ENCODE data around the gene CCDC61.

CCDC61 gene

DNA sequence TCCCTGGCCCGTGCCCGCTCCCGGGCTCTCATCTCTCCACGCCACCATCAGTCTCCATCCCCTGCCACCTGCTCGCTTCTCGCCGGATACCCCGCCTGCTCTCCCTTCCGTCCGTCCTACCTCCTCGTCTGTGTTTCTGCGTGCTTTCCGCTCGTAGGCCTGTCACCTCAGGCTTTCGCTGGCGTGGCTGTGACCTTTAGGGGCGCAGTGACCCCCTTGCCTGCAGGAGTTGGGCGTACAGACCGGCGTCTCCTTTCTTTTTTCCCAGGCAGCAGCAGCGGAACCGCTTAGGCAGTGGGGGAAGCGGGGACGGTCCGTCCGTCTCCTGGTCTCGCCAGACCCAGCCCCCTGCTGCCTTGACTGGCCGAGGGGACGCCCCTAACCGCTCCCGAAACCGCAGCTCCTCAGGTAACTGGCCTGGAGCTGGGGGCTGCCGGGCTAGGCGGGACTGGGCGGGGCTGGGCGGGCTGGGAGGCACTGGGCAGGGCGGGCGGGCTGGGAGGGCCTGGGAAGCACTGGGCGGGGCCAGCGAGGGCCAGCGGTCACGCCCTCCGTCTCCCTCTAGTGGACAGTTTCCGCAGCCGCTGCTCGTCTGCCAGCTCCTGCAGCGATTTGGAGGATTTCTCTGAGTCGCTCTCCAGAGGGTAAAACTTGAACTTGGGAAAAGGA is 21.3 kb downstream of the CCDC61 start:
- peak; percentile 70 for DNase-seq

DNA sequence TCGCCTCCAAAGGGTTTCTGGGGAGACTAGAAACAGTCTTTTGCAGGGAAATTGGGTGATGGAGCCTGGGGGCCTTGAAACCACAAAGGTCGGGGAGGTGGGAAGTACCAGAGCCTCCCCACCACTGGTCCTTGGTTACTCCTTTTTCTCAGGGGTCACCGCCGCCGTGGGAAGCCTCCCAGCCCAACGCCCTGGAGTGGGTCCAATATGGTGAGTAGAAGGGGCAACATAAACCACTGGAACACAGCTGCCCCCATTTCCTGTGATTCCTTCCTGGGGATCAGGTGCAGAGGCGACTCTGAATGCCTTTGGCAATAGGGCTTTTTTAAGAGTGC is 21.8 kb downstream of the CCDC61 start:
- no peak for DNase-seq

DNA sequence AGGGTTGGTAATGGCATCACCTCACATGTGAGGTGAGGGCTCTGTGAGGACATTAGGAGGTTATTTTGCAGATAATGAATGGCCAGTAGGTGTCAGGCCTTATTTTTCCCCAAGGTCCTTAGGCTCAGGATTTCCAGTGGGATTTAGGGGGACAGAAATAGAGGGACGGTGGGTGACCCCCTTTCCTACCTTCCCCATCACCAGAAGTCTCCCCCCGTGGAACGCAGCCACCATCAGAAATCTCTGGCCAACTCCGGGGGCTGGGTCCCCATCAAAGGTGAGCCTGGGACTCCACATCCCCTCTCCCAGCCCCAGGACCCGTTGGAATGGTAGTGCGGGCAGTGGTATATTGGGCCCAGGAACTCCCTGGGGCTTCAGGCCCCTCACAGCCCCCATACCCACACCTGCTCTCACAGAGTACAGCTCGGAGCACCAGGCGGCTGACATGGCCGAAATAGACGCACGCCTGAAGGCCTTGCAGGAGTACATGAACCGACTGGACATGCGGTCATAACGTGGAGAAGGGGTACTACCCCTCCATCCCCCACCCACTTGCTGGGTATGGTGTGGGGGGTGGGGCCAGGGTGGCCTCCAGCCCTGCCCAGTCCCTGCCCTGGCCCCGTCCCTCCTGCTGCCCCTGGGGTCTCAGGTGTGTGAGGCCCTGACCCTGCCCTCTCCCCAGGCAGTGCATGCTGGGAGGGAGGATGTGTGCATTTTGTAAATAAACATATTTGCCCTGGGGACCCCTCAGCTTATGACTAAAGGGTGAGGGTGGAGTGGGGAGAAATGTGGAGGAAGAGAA is 22.8 kb downstream of the CCDC61 start:
- DNase-seq, result no peak

DNA sequence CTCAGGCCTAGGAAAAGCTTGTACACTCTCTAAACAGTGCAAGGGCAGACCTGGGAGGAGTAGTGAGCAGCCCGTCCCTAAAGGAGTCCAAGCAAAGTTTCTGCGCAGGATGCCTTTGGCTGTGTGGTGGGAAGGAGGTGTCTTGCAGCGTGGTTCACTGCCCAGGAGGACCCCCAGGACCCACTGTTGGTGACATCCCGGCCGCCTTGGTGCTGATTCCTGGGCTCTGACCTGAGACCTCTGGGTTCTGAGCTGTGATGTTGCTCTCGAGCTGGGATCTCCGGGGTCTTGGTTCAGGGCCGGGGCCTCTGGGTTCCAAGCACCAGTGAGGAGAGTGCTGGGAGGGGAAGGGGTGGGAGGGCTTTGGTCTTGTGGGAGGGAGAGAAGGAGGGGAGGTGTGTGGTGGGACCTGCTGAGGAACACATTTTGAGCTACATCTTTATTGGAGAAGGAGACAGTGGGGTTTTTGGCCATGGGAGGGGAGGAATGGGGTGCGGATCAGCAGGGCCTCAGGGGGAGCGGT is 23.5 kb downstream of the CCDC61 start:
- DNase-seq, result no peak

DNA sequence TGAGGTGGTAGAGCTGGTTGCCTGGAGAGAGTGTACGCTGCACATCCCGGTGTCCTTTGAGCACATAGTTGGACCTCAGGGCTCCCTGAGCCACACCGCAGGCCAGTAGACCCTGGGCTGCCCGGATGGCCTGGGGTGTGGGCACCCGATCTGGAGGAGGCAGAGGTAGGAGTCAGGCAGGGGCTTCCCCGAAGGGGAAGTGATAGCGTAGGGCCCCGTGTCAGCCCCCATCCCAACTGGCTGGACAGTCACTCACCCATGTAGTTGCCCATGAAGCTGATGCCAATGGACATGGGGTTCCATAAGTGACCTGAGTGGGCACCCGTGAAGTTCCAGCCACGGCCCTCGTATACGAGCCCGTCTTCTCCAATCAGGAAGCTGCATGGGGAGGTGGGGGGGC is 24.0 kb downstream of the CCDC61 start:
- DNase-seq, result no peak

DNA sequence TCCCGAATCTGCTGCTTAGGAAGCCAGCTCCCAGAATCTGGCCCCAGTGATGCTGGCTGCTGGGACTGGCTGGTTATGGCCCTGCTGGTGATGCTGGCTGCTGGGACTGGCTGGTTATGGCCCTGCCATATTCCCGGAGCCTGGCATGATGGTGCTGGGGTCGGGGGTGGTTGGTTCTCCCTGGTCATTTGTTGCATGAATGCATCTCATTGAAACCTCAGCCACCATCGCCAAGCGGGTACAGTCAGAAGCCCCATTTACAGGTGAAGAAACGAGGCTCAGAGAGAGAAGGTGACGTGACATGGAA is 25.5 kb downstream of the CCDC61 start:
- no peak for DNase-seq

DNA sequence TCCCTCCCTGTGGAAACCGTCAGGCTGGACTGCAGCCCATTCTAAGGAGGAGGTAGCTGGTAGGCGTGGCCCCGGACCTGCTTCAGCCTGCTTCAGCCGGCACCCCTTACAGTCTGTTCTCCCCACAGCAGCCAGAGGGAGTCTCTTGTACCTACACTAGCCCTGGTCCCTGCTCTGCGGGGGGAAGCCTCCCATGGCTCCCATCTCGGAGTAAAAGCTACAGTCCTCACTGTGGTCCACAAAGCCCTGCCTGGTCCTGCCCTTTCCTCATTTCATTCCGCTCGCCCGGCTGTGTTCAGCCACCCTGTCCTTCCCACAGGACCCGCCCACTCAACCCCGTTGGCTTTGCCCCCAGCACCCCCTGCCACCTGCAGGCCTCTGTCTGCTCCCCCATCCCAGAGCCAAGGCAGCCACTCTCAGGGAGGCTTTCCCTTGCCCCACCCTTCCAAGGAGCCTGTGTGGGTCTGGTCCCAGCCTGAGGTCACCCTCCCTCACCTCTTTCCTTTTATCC is 26.3 kb downstream of the CCDC61 start:
- no peak for DNase-seq

DNA sequence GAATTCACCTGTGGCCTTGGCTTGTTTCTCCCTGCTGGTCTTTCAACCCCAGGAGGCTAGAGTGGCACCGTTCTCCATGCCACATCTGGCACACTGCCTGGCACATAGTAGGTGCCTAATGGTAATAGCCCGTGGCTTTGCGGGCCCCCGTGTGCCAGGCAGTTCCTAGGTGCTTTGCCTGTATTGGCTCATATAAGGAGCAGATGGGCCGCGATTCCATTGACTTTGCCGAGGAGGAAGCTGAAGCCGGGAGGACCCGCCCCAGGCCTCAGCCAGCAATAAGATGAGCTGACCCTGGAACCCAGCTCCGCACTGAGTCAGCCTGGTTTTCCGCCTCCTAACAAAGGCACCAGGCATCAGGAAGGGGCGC is 26.8 kb downstream of the CCDC61 start:
- DNase-seq, result no peak

DNA sequence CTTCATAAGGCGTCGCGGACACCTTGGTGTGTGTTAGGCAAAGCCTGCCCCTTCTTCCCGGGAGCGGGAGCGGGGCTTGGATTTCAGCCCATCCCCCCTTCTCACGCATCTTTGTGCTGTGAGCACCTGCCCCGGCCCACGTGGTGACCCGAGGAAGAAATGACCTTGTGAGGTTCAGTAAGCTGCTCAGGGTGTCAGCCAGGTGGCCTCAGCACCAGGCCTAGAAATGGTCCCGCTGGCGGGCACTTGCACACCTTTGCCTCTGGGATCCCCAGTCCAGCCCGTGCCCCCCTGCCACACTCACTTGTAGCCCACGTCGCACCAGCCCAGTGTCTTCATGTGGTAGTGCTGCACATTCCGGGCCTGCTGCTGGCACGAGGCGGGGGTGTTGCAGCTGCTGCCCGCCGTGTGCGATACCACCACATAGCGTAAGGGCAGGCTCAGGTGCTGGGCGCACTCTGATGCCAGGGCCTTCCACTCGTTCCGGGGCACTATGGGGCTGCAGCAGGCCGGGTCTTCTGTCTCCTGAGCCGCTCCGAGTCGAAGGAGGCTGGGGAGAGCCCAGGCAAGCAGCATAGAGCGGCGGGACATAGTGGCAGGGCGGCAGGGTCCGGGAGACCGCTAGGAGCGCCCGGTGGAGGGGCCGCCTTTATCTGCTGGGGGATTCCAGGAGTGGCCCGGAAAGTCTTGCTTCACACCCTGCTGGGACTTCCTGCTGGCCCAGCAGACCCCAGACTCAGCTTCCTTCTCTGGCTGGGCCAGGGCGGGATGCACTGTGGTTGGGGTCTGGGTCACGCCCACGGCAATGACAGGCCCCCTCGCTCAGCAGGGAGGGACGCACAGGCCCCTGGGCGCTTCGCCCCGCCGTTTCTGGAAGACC is 27.4 kb downstream of the CCDC61 start, which contains the start of gene PGLYRP1:
PGLYRP1 (minus strand) TSS at position 623 of the 880 bp plus-strand sequence; CDS start at position 591, 32 bp downstream.
- no peak for DNase-seq

DNA sequence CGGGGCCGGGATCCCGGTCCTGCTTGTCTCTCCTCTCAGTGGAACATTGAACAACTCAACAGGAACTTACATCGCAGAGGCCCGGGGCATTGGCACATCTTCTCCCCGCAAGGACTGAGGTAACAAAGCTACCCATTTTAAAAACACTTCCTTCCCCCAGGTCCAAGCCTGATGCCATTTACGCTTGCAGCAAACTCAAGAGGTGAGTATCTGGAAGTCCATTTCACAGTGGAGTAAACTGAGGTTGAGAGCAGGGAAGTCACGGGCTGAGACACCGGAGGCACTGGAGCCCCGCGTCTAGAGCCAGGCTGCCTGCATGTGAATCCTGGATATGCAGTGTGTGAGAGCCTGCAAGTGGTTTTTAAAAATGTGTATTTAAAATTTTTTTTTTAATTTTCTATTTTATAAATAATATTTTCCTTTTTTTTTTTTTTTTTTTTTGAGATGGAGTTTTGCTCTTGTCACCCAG is 28.1 kb downstream of the CCDC61 start:
- DNase-seq, result no peak

DNA sequence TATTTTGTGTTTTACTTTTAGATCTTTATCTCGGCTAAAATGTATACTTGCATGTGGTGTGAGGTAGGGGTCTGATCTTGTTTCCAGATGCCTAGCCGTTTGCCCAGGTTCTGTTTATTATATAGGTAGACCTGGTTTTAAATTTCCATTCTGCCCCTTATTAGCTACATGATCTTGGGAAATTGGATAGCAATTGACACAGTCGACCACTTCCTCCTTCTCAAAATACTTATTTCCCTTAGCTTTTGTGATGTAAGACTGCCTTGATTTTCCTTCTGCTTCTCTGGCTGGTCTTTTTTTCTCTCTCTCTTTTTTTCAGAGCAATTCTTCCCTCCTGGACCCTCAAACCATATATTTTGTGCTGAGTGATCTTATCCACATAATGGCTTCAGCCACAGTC is 30.6 kb downstream of the CCDC61 start:
- DNase-seq, result no peak

DNA sequence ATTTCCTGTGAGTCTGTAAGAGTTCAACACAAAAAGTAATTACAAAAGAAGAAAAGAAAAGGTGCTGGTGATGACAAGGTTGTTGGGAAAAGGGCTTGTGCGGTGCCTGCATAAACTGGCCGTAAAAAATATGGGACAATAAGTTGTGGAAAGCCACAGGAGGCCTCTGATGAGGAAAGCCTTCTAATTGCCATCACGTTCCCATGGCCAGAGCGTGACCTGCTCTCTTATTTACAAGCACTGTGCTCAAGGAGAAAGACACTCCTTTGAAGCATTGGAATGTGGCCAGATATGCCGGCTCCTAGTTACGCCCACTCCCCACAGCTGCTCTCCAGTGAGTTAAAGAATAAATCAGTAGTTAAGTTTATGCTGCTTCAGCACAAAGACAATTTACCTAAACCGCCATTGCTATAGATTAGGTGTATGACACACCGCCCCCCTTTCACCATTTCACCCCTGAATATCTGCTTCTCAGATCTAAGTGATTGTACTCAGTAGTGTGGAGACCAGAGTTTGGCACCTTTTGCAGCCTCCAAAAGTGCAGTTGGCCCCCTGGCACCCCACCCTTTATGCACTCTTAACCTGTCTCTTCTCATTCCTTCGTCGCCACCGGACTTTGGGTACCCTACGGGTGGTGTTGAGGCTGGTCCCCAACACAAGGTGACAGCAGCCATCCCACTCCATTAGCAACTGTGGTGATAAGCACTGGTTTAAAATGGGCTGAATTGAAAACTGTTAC is 35.7 kb downstream of the CCDC61 start:
- no peak for DNase-seq

DNA sequence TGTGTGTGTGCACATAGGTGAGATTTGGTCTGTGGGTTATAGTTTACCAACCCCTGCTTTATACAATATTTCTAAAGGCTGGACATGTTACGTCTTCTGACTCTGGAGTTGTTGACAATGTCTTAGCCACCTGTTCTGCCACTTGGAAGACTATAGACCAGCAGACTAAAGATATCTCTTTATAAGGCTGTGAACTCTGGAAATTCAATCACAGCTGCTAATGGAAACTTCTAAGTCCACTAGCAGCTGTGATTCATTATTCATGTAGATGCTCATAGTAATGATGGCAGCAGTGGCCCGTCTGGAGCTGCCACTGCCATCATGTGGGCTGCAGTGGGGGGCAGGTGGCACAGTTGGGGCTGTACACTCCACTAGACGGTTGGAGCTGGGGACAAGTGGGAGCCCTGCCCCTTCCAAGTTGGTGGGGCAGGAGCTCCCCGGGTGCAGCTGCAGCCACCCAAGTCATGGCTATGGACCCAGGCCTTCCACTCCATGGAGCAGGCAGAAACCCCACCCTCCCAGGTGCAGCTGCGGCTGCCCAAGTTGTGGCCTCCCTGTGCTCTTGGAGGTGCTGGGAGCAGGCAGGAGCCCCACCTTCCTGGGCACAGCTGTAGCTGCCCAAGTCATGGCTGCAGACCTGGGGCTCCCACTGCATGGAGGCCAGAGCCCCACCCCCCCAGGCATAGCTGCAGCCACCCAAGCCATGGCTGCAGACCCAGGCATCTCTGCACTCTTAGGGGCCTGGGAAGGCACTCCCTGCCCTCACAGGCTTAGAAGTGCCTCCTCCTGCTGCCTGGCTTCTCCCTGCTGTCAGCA is 36.7 kb downstream of the CCDC61 start:
- no peak for DNase-seq

DNA sequence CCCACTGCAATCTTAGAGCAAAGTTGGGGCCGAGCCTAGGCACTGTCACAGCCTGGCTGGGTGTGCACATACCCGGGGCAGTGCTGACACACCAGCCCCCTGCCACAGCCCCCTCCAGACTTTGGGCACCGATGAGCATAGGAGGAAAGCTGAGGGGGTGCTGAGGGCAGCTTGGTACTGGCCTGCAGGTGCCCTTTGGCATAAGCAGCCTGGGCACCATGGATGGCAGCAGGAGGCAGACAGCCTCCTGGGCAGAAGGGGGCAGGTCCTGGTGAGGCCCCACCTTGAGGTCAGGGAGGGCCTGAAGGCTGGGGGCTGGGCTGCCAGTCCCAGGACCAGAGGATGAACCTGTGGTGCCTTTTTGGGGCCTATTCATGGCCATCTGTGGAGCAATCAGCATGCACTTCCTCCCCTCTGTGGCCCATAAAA is 37.3 kb downstream of the CCDC61 start:
- no peak for DNase-seq

DNA sequence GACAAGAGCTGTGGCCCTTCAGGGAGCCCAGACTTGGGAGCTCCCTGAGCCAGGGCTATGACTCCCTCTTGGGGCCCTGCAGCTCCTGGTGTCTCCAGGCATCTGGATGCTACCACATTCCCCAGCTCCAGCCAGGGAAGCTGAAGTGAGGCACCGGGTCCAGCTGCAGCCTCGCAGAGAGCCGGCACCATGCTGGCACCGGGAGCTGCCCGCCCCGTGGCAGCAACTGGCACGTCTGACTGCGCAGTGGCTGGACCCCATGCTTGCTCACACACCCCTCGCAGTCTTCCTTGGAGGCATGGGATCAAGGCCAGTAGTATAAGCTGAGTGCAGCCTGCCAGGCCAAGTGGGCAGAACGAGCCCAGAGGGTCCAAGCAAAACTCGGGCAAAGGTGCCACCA is 38.1 kb downstream of the CCDC61 start:
- DNase-seq, result no peak

DNA sequence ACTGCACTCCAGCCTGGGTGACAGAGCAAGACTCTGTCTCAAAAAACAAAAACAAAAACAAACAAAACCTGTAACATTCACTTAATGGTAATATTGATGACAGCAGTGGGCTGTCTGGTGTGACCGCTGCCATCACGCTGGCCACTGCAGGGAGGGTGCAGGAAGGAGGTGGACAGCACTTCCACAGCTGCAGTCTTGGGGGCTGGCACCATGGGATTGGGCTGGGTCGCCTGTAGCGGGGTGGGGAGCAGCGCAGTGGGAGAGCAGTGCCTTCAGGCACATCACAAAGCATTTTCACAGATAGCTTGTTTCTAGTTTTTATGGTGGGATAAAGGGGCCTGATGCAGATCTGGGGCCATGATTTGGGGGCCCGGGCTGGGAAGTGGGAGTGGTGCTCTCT is 40.3 kb downstream of the CCDC61 start:
- no peak for DNase-seq

DNA sequence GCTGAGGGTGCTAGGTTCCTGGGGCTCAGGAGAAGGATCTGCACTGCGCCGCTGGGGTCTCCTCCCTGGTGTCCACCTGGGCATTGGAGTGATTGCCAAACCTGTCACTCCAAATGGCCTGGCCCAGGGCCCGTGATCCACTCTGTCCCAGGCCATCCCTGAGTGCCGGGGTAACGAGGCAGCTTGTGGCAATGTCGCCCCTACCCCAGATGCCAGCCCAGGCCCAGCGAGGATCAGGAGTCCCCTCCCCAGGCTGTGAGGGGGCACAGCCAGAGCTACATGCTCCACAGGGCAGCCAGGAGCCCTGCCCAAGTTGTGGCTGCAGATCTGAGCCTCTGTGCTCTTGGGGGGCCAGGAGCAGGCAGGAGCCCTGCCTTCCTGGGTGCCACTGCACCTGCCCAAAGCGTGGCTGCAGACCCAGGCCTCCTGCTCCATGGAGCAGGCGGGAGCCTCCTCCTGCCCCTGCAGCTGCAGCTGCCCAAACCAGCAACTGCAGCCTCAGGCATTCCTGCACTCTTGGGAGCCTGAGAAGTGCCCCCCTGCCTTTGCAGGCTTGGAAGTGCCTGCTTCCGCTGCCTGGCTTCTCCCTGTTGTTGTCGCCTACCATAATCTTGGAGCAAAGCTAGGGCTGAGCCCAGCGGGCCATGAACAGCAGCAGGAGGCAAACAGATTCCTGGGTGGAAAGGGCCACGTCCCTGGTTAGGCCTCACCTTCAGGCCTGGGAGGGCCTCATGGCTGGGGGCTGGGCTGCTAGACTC is 40.9 kb downstream of the CCDC61 start:
- no peak for DNase-seq

DNA sequence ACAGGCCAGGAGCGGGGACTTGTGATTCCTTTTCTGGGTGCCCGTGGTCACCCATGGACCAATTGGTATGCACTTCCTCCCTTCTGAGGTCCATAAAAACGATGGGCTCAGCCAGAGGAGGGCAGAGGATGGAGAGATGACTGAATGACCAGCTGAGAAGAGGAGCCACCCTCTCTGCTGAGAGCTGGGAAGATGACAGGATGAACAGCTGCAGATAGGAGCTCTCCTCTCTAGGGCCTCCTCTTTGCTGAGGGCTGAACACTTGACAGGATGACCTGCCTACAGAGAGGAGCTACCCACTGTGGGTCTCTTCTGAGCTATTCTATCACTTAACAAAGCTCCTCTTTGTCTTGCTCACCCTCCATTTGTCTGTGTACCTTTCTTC is 41.5 kb downstream of the CCDC61 start:
- DNase-seq, result no peak

DNA sequence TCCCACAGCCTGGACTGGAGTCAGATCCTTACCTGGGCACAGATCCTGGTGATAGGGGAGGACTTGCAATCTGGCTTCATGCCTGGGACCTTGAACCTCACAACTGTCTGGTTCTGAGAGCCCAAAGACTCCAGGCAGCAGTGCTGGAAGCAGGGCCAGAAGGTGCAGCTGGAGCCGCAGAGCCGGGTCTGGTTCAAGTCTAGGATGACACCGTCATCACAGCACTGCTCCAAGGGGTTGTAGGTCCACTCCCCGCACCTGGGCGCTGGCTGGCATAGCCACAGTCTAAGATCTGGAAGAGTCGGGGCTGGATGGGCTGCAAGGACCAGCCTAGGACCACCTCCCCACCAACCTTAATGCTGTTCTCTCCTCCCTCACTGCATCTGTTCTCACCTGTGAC is 44.9 kb downstream of the CCDC61 start:
- DNase-seq, result no peak

DNA sequence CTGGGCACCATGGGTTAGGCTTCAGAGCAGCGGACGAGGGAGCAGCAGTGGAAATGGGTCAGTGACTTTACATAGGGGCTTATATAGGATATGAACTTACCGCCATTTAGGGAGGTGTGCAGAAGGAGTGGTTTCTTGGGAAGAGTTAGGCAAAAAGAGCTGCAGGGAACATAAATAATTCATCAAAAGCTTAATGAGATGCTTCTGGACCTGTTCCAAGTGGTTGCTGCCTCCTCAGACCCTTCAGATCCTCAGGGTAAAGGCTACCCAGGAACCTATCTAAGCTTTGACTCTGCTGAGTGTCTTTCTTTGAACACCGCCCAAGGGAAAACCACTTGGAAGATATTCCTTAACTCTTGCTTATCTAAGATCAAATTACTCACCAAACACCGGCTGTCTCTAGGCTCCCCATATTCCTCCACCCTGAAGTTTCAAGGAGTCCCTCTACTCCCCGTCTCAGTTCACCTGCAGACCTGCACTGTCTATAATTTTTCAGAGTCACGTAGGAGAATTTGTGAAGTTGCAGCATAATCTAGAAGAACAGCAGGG is 45.8 kb downstream of the CCDC61 start, which contains the start of gene IGFL4:
IGFL4 (minus strand) TSS at position 51 of the 549 bp plus-strand sequence; CDS start at position 11, 40 bp downstream.
- no peak for DNase-seq

Measured in activated CD4-positive, alpha-beta T cell treated with anti-CD3 and anti-CD28 coated beads for 1 hour (primary cell).